SIG-M5 treated with dmso at 0.1 percent for 504 hours (cell line): ENCODE results near the gene ZDHHC21.
"Not testable (repeated sequence)": the region's sequence is repeated elsewhere in the genome, so short reads cannot be mapped to it uniquely, and the experiment has no call there.

Experiments used
- DNase-seq: peaks from one replicate; lab custom pipeline; 2025; ENCODE audit not compliant: unreplicated experiment; lab: John Stamatoyannopoulos, UW

The ZDHHC21 gene

GRCh38 chr9:14686168-14686567, 7.1 kb downstream of the ZDHHC21 start:
- DNase-seq = no peak

DNA sequence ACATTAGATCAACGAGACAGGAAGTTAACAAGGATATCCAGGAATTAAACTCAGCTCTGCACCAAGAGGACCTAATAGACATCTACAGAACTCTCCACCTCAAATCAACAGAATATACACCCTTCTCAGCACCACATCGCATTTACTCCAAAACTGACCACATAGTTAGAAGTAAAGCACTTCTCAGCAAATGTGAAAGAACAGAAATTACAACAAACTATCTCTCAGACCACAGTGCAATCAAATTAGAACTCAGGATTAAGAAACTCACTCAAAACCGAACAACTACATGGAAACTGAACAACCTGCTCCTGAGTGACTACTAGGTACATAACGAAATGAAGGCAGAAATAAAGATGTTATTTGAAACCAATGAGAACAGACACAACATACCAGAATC, 10.6 kb downstream of the ZDHHC21 start:
- not testable (repeated sequence) for DNase-seq

DNA sequence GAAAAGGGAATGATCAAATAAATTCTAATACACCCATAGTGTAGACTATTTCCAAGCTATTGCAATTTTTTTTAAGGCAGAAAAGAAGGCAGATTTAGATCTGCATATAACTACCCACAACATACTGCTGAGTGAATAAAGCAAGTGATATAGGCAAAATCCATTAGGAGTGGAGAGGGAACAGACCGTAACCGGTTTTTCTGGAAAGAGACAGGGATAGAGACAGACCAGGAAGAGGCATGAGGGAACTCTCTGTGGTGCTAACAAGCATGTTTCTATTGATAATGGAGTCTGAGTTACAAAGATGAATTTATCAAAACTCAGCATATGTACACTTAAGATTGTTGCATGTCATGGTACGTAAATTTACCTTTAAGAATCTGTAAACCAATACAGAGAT, 14.5 kb downstream of the ZDHHC21 start:
- DNase-seq = no peak

GRCh38 chr9:14677872-14678271, 15.4 kb downstream of the ZDHHC21 start:
- no peak for DNase-seq

DNA sequence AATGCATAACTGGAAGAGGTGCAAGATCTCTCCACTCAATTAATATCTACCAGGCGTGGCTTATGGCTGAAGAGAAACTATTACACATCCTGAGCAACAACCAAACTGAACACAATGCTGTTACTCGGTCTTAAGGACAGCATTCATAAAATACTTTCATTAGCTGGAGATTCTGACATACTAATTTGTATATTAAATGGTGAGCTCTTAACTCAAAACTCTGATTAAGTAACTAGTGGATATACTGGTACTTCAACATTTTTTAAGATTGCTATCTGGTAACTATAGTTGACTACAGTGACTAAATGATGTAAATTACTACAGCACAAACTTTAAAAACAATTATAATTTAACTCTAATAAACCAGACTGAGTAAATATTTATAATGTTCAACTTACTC, 15.8 kb downstream of the ZDHHC21 start:
- DNase-seq = no peak

DNA sequence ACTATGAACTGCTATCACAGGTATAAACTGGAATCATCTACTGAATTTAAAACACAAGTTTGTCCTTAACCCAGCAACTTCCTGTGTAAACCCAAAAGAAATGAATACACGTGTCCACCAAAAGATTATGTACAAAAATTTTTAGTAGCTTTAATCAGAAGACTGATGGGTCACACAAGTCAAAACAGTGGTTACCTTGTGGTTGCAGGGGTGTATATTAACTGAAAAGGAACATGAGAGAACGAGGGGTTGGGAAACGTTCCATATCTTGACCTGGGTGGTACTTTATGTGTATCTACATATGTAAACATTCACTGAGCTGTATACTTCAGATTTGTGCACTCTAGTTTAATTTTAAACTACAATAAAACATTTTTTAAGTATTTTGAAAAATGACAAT, 18.6 kb downstream of the ZDHHC21 start:
- no peak for DNase-seq

GRCh38 chr9:14671377-14671776, 21.9 kb downstream of the ZDHHC21 start:
- no peak for DNase-seq

DNA sequence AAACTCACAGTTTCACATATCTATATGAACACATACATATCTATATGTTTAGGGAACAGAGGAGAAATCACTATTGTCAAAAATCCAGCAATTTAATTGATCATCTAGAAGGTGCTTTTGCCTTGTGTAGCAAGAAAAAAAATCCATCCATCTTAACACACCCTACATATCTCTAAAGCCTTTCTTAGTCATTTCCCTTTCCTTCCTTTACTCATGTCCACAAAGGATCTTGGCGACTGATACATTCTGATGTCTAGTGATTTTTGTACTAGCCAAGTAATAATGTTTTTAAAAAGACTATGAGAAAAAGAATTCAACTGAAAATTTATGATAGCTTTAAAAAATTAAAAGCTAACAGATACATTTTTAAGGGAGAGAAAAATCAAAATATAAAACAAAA, 22.5 kb downstream of the ZDHHC21 start:
- no peak for DNase-seq

DNA sequence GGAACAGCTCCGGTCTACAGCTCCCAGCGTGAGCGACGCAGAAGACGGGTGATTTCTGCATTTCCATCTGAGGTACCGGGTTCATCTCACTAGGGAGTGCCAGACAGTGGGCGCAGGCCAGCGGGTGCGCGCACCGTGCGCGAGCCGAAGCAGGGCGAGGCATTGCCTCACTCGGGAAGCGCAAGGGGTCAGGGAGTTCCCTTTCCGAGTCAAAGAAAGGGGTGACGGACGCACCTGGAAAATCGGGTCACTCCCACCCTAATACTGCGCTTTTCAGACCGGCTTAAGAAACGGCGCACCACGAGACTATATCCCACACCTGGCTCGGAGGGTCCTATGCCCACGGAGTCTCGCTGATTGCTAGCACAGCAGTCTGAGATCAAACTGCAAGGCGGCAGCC, 29.2 kb downstream of the ZDHHC21 start:
- DNase-seq = not testable (repeated sequence)

GRCh38 chr9:14662060-14662453, 31.2 kb downstream of the ZDHHC21 start:
- no peak for DNase-seq

DNA sequence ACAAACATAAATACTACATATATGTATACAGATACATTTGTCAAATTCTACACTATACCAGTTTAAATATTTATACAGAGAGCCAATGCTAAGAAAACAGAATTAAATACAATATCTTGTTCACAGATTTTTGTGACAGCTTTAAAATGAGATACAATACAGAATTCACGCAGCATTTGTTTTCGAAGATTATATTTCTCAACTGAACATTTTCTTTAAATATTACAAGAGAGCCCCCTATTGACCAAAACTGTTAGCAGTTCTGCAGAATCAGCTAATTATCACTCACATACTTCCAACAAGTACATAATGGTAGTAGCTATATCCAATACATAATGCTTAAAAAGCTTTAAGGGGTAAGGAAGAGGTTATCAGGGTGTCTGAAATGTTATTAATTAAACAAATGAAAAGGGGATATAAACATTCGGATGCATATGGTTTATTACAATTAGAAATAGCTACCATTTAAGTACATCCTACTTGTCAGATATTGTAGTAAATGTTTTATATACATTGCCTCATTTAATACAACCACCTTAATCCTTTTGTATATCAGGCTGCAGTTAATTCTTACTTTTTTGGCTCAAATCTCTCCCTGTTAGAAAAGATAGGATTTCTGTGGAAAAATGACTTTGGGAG, 31.7 kb downstream of the ZDHHC21 start:
- no peak for DNase-seq

DNA sequence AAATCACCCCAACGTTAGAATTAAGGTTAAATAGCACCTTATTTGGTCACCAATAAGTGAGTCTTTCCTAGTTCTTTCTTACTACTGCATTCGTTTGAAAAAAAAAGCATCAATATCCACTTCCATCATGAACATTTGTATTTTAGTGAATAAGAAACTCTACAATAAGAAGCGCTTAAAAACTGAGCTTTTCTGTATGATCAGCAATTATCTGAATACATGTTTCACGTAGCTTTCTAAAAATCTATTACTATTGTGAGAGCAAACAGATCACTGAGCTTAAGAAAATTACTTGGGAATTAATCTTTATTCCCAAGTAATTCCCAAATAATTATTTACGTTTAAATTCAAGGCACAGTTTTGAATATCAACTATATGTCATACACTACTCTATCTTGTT, 32.5 kb downstream of the ZDHHC21 start:
- DNase-seq = no peak

GRCh38 chr9:14654932-14655331, 38.3 kb downstream of the ZDHHC21 start:
- no peak for DNase-seq

DNA sequence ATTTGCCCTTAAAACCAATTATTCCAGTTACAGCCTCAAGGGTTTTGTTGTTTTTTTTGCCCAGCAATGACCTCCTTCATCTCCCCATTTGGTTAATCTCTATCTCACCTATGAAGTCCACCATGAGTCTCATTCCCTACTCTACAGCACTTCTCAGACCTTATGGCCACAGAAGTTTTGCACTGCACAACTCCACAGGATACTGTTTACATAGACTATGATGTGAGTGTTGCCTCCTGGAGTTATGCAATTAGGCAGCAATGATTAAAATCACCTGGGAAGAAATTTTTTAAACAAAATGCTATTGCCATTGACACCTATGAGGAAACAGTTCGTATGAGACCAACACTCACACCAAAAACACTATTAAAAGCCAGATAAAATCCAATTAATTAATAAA, 39.7 kb downstream of the ZDHHC21 start:
- no peak for DNase-seq

DNA sequence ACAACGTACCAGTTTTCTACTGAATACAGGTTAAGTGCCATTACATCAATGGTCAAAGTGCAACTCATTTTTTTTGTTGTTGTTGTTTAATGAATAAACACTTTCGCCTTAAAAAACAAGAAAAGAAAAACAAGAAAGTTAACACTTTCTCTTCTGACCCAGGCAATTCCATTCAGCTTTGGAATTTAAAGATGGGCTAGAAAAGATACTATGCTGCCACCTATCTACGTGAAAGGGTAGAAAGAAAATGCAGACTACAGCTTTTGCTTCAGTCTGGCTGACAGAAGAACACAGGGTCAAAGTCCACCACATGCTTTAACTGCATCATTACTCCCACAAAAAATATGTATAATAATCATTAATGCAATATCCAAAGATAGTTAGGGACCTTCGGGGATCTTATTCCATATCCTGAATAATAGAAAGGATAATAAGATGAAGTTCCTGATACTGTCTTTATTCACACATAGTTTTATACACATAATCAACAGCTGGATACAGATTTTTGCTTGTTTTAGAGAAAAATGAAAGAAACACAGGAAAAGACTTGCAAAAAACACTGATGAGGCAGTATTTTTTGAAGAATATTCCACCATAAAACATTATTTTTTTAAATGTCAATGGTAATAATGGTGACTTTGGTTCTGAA, 40.4 kb downstream of the ZDHHC21 start:
- no peak for DNase-seq

- no peak for DNase-seq
Measured at GRCh38 chr9:14650596-14650995, 42.6 kb downstream of the ZDHHC21 start.

GRCh38 chr9:14645648-14646047, 47.6 kb downstream of the ZDHHC21 start:
- no peak for DNase-seq

GRCh38 chr9:14640967-14641366, 52.3 kb downstream of the ZDHHC21 start:
- no peak for DNase-seq

GRCh38 chr9:14640294-14640693, 52.9 kb downstream of the ZDHHC21 start:
- DNase-seq = no peak

DNA sequence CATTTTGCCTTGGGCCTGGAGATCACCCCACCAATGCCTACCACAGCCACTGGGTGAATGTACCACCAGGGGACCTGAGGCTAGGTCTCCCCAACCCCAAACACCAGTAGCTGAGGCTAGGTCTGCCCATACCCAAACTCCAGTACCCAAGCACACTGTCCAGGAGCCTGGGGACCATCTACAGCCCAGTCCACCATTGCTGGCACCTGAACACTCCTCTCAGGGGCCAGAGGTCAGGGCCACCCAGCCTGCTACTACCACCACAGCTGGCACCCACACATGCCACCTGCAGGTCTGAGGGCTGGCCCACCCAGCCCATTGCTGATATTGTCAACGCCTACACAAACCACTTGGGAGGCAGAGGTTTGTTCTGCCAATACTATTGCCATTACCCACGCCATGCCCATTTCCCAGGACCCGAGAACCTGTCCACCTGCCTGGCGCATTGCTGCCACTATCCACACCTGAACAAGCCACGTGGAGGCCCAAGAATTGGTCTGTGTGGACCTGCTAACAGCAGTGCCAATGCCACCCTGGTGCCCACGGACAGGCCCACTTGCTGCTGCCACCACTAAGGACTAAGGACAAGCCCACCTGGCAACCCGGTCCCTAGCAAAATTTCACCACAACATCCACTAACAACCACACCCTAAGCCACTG, 59.2 kb downstream of the ZDHHC21 start:
- DNase-seq = no peak

GRCh38 chr9:14633148-14633547, 60.1 kb downstream of the ZDHHC21 start:
- no peak for DNase-seq

DNA sequence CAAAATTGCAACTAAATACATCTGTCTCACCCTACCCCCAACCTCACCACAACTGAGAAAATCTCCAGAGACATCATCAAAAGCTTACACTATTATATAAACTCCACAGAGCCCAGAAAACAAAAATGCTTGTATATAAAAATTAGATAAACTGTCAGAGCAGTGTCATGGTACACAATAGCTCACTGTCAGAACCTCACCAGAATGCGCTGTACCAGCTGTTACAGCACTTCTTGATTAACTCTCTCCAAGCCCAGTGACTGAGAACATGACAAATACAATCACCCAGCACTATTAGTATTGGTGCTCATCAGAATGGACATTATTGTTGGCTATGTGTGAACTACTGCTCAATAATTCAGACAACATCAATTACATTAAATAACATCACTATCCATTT, 65.7 kb downstream of the ZDHHC21 start:
- no peak for DNase-seq
